ENCODE measurements around the gene FBXO46. TPM values are rescaled to one million over a fixed set of nuclear protein-coding genes. Genes with fewer than 3 reads are reported as not detected.
A peak's percentile ranks its signal among the peaks of the same experiment; 100 is the strongest.

The FBXO46 gene
- total and polyA plus RNA-seq, 2 of the 13 experiments (the other 11 are each of a cell fraction or from before 2014, with no cell fraction given), result 6.2 to 6.4 TPM

DNA sequence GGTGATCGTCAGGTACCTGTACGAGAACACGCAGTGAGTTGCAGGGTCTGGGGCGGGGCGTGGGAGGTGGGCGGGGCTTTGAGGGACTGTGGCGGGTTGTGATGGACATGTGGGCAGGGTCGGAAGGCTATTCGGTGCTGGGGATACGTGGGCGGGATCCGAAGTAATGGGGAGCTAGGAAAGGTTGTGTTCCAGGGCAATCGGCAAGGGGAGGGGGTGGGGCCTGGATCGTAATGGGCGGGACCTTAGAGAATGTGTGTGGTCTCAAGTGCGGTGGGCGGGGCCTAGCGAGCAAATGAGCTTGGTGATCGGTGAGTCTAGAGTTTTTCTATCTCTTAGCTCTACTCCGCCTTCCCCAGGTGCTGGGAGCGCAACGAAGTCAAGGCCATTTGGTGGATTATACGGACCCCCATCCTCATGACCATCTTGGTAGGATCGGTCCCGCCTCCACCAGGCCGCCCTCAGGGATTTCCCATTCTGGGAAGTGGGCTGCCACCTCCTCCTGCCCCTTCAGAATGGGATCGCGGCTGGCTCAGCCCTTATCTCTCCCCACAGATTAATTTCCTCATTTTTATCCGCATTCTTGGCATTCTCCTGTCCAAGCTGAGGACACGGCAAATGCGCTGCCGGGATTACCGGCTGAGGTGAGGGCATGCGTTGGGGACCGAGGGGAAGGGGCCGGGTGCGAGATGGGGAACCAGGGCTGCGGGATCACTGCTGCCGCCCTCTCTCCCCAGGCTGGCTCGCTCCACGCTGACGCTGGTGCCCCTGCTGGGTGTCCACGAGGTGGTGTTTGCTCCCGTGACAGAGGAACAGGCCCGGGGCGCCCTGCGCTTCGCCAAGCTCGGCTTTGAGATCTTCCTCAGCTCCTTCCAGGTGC lies 53.1 kb downstream of the FBXO46 start (continued):
- TF ChIP-seq, protein P1, sequence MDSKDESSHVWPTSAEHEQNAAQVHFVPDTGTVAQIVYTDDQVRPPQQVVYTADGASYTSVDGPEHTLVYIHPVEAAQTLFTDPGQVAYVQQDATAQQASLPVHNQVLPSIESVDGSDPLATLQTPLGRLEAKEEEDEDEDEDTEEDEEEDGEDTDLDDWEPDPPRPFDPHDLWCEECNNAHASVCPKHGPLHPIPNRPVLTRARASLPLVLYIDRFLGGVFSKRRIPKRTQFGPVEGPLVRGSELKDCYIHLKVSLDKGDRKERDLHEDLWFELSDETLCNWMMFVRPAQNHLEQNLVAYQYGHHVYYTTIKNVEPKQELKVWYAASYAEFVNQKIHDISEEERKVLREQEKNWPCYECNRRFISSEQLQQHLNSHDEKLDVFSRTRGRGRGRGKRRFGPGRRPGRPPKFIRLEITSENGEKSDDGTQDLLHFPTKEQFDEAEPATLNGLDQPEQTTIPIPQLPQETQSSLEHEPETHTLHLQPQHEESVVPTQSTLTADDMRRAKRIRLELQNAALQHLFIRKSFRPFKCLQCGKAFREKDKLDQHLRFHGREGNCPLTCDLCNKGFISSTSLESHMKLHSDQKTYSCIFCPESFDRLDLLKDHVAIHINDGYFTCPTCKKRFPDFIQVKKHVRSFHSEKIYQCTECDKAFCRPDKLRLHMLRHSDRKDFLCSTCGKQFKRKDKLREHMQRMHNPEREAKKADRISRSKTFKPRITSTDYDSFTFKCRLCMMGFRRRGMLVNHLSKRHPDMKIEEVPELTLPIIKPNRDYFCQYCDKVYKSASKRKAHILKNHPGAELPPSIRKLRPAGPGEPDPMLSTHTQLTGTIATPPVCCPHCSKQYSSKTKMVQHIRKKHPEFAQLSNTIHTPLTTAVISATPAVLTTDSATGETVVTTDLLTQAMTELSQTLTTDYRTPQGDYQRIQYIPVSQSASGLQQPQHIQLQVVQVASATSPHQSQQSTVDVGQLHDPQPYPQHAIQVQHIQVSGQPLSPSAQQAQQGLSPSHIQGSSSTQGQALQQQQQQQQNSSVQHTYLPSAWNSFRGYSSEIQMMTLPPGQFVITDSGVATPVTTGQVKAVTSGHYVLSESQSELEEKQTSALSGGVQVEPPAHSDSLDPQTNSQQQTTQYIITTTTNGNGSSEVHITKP (CRISPR knock-in tag; IDR thresholded peaks at IDR 0.05; ENCODE audit: low read depth), result peak; percentile 77
- TF ChIP-seq SAP130 (CRISPR knock-in tag; IDR thresholded peaks at IDR 0.05; ENCODE audit: low read depth), result 0 out of 2 replicates have a peak, but pooled peaks have one; percentile 14
- no peak for TF ChIP-seq NFAT5 (CRISPR knock-in tag; IDR thresholded peaks at IDR 0.05)
- TF ChIP-seq ZNF121 (CRISPR knock-in tag; IDR thresholded peaks at IDR 0.05), result no peak
- peak; percentile 25; the same call in 1 of the 3 replicates for TF ChIP-seq MXI1 (IDR thresholded peaks at IDR 0.05; ENCODE audit: borderline replicate concordance, low read depth, low read length)
- peak; percentile 57 for TF ChIP-seq TEAD3 (CRISPR knock-in tag; optimal IDR thresholded peaks at IDR 0.05; ENCODE audit: borderline replicate concordance)
- TF ChIP-seq STAG1 (CRISPR knock-in tag; IDR thresholded peaks at IDR 0.05), result no peak
- TF ChIP-seq ZNF687 (CRISPR knock-in tag; IDR thresholded peaks at IDR 0.05), result peak; percentile 44; the same call in 1 of the 2 replicates
- peak; percentile 70 for TF ChIP-seq PBX2 (CRISPR knock-in tag; IDR thresholded peaks at IDR 0.05)
